SKM-1 (cell line): ENCODE measurements around the gene PBRM1.

ENCODE experiments used
- DNase-seq: peaks from one replicate; lab custom pipeline; 2025; ENCODE audit not compliant: unreplicated experiment; lab: John Stamatoyannopoulos, UW

Gene PBRM1

DNA sequence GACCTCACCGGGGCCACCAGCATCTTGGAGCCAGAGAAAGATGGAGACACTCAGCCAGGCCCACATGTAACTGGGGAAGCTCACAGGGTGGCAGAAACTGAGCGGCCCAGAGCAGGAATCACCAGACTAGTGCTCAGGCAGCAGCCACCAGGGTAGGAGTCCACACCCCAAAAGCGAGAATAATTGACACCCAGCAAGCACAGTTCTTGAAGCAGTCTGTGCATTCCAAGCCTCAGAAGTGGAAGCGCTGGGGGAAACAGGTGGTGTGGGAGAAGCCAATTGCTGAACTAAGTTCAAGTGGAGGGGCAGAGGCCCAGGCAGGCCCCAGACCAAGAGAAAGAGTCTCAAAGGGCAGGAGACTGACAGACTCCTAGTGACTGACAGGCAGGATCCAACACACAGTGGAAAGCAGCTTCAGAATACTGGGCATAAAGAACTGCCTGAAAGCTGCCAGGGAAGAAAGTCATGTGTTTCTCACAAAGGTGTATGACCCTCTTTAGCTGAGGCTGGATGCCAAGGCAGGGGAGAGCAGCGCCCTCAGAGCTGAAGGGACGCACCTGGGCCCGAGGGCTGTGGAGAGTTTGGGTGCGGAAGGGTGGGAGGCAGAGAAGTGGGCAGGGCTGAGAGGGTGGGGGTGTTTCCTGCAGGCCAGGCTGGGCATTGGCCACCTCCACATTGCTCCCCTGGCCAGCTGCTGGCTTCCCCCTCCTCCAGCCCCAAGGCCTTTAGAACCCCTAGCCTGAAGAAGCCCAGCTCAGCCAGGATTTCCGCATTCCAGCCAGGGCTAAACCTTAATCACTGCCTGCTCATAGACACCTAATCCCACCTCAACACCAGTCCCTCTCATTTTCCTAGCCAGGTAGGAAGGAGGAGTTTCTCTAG is 159.8 kb downstream of the PBRM1 start:
- no peak for DNase-seq

GRCh38 chr3:52524752-52525679 is 160.7 kb downstream of the PBRM1 start:
- no peak for DNase-seq

DNA sequence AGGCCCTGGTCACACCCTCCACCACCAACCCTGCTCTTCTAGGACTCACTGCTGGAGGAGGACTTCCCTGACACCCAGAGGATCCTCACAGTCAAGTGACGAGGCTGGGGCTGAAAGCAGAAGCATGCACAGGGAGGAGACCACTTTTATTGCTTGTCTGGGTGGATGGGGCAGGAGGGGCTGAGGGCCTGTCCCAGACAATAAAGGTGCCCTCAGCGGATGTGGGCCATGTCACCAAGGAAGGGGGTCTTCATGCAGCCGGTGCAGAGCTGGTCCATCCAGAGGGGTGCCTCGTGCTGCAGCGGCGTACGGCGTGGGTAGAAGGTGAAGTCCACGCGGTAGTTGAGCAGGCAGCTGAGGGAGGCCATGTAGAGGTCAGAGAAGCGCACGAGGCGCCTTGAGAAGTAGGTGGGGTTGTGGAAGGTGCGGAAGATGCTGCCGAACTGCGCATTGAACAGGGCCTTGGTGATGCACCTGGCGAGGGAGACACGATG is 161.4 kb downstream of the PBRM1 start:
- DNase-seq = no peak

DNA sequence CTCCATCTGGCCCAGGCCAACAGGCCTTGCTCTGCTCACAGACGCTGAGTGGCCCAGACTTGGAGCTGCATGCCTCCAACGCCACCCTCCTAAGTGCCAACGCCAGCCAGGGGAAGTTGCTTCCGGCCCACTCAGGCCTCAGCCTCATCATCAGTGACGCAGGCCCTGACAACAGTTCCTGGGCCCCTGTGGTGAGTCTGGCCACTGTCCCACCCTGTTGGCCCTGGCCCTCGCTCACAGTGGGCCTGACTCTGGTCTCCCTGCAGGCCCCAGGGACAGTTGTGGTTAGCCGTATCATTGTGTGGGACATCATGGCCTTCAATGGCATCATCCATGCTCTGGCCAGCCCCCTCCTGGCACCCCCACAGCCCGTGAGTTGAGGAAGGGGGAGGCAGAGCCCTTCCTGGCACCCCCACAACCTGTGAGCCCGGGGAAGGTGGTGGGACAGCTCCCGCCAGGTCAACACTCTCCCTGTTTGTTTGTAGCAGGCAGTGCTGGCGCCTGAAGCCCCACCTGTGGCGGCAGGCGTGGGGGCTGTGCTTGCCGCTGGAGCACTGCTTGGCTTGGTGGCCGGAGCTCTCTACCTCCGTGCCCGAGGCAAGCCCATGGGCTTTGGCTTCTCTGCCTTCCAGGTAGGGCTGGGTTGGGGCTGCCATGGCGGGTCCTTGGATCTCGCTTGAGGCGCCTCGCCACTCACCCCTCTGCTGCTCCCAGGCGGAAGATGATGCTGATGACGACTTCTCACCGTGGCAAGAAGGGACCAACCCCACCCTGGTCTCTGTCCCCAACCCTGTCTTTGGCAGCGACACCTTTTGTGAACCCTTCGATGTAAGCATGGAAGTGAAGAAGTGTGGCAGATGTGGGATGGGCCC is 162.1 kb downstream of the PBRM1 start:
- no peak for DNase-seq

DNA sequence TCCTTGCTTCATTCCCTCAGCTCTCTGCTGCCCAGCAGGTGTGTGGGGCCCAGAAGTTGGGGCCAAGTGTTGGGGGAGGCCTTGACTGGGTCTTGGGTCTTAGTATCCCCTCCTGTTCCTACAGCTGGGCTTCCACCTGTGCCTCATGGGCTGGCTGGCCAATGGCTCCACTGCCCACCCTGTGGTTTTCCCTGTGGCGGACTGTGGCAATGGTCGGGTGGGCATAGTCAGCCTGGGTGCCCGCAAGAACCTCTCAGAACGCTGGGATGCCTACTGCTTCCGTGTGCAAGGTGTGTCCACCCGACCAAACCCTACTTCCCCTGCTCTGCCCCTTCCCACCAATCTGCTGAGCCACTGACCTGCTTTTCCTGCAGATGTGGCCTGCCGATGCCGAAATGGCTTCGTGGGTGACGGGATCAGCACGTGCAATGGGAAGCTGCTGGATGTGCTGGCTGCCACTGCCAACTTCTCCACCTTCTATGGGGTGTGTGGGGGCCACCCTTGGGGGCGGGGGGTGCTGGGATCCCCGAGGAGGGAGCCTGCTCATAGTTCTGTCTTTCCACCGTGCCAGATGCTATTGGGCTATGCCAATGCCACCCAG is 163.0 kb downstream of the PBRM1 start:
- DNase-seq = no peak

GRCh38 chr3:52521881-52522650 is 163.6 kb downstream of the PBRM1 start:
- DNase-seq = no peak

GRCh38 chr3:52521488-52521824 is 164.3 kb downstream of the PBRM1 start:
- DNase-seq = no peak

- no peak for DNase-seq
Observed at GRCh38 chr3:52520716-52521487, 164.8 kb downstream of the PBRM1 start.

DNA sequence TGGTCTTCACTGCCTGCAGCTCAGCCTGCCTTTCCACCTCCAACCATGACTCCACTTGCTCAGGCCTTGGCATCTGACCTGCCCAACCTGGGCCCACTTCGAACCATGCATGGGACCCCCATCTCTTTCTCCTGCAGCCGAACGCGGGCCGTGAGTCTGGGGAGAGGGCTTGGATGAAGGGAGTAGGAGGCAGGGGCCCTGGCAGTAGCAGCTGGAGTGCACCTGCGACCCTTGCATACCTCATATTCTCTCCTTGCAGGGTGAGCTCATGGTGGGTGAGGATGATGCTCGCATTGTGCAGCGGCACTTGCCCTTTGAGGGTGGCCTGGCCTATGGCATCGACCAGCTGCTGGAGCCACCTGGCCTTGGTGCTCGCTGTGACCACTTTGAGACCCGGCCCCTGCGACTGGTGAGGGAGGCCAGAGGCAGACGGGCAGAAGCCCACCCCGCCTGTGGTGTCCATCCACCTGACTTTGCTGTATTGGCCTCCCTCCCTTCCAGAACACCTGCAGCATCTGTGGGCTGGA is 165.5 kb downstream of the PBRM1 start:
- DNase-seq = no peak

DNA sequence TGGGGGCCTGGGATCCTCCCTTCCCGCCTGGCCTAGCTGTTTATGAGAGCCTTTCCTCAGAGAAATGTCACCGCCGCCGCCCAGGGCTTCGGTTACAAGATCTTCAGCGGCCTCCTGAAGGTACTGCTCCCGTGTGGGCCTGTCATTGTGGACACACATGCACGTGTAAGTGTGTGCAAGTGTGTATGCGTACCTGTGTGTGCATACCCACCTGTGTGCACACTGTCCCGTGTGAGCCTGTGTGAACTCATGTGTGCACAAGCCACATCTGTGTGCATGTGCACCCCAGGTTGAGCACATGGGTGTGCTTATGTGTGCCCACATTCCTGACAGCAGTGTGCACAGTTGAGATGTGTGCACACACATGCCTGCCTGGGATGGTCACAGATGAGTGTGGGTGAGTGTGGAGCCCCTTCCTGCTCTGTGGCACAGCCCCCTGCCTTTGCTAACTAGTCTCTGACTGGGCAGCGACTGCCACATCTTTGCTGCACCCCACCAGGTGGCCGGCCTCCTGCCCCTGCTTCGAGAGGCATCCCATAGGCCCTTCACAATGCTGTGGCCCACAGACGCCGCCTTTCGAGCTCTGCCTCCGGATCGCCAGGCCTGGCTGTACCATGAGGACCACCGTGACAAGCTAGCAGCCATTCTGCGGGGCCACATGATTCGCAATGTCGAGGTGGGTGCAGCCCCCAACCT is 166.1 kb downstream of the PBRM1 start:
- no peak for DNase-seq

- DNase-seq = no peak
Observed at GRCh38 chr3:52518723-52519444, 166.8 kb downstream of the PBRM1 start.

DNA sequence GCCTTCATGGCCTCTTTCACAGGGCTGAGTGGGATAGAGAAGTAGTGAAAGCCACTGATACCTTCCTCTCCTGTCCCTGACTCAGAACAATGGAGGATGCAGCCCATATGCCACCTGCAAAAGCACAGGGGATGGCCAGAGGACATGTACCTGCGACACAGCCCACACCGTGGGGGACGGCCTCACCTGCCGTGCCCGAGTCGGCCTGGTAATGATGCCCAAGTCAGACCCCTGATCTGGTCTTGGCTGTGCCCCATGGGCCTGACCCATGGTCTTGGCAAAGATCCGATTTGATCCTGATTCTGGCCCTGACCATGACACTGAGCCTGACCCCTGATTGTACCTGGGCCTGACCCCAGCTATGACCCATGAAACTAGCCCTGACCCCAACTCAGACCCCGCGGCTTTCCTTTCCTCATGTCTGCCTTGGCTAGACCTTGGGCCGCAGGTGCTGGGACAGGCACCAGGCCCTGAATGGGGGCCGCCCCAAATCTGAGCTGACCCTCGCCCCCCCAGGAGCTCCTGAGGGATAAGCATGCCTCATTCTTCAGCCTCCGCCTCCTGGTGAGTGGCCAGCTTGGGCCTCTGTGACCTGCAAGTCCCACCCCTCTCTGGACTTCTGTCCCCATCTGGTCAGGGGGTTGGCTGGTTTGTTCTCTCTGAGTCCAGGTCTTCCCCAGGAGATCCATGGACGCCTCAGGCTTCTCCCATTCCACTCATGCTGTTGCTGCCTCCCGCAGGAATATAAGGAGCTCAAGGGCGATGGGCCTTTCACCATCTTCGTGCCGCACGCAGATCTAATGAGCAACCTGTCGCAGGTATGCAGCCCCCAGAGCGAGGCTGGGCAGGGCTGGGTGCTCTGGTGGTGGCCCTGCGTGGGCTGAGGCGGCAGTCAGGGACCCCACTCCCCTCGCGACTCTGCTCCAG is 167.7 kb downstream of the PBRM1 start:
- DNase-seq = no peak

- no peak for DNase-seq
Observed at GRCh38 chr3:52516509-52517195, 169.1 kb downstream of the PBRM1 start.

GRCh38 chr3:52515192-52515591 is 170.5 kb downstream of the PBRM1 start:
- DNase-seq = no peak

GRCh38 chr3:52514576-52514975 is 171.1 kb downstream of the PBRM1 start:
- no peak for DNase-seq

- DNase-seq = no peak
Observed at GRCh38 chr3:52513281-52513680, 172.4 kb downstream of the PBRM1 start.
